Measurements from ENCODE around the gene TSPEAR.

Gene TSPEAR

DNA sequence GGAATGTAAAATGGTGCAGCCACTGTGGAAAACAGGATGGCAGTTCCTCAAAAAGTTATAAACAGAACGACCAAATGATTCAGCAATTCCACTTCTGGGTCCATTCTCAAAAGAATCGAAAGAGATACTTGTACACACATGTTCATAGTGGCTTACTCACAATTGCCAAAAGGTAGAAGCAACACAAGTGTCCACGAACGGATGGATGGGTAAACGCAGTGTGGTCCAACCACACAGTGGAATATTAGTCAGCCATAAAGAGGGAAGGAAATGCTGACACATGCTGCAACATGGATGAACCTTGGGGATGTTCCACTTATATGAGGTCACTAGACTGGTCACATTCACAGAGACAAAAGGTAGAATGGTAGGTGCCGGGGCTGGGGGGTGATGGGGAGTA, 176.7 kb downstream of the TSPEAR start:
- ChIA-PET POLR2A (ENCODE audit: low non-redundant PET) (no interaction called here), CTCF (no interaction called here)
- TF ChIP-seq, protein P1, sequence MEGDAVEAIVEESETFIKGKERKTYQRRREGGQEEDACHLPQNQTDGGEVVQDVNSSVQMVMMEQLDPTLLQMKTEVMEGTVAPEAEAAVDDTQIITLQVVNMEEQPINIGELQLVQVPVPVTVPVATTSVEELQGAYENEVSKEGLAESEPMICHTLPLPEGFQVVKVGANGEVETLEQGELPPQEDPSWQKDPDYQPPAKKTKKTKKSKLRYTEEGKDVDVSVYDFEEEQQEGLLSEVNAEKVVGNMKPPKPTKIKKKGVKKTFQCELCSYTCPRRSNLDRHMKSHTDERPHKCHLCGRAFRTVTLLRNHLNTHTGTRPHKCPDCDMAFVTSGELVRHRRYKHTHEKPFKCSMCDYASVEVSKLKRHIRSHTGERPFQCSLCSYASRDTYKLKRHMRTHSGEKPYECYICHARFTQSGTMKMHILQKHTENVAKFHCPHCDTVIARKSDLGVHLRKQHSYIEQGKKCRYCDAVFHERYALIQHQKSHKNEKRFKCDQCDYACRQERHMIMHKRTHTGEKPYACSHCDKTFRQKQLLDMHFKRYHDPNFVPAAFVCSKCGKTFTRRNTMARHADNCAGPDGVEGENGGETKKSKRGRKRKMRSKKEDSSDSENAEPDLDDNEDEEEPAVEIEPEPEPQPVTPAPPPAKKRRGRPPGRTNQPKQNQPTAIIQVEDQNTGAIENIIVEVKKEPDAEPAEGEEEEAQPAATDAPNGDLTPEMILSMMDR (conservative IDR thresholded peaks at IDR 0.05; ENCODE audit: low read depth): no peak
- no peak overlapping the region for H3K27ac ChIP-seq
- DNase-seq (ENCODE audit: low spot score): no peak

DNA sequence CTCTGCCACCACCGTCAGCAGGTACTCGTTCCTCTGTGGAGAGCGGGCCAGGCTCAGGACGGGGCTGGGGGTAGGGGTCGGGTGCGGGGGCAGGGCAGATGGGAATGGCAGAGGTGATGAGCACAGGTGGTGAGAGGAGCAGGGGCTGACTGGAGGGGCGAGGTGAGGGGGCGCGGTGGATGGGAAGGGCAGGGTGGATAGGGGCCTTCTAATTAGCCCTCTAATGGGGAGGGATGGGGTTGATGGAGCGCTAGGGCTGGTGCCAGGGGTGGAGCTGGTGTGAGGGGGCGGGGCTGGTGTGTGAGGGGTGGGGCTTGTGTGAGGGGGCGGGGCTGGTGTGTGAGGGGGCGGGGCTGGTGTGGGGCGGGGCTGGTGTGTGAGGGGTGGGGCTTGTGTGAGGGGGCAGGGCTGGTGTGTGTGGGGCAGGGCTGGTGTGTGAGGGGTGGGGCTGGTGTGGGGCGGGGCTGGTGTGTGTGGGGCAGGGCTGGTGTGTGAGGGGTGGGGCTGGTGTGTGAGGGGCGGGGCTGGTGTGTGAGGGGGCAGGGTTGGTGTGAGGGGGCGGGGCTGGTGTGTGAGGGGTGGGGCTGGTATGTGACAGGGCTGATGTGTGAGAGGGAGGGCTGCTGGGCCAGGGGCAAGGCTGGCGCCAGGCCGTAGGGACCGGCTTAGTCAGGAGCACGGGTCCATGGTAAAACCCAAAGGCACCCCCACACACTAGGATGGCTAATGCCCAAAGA, 177.3 kb downstream of the TSPEAR start:
- TF ChIP-seq, protein P1 (conservative IDR thresholded peaks at IDR 0.05; ENCODE audit: low read depth): no peak
- ChIA-PET POLR2A (ENCODE audit: low non-redundant PET) (no interaction called here), CTCF (no interaction called here)
- H3K27ac ChIP-seq: no peak overlapping the region
- peak; percentile 5 for DNase-seq (ENCODE audit: low spot score)

DNA sequence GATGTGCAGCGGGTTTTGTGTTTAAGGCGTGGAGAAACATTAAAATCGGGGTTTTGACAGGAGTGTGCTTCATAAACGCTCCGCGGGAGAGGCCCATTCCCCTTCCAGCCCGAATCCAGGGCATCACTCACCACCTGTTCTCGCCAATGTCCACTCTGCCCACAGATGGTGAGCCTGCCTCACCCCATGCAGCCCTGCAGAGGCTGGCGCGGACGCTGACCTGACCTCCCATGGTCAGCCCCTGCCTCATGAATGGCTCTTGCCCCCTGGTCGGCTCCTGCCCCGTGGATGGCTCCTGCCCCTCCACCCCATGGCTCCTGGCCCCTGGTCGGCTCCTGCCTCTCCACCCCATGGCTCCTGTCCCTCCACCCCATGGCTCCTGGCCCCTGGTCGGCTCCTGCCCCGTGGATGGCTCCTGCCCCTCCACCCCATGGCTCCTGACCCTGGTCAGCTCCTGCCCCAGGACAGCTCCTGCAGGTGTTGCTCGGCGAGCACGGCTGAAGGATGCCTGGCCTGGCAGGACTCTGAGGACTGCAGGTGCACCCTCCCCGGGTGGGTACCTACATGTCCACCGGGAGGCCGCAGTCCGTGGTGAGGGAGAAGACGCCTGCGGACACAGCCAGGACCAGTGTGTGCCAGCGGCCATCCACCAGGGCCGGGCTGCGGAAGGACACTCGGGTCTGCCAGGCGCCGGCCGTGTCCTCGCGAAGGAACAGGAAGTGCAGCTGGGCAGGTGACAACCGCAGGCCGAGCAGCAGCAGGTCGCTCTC, 178.1 kb downstream of the TSPEAR start:
- DNase-seq (ENCODE audit: low spot score): no peak
- TF ChIP-seq, protein P1 (conservative IDR thresholded peaks at IDR 0.05; ENCODE audit: low read depth): no peak
- CTCF ChIA-PET: no interaction called here
- no peak overlapping the region for H3K27ac ChIP-seq
- POLR2A ChIA-PET (ENCODE audit: low non-redundant PET): no interaction called here

DNA sequence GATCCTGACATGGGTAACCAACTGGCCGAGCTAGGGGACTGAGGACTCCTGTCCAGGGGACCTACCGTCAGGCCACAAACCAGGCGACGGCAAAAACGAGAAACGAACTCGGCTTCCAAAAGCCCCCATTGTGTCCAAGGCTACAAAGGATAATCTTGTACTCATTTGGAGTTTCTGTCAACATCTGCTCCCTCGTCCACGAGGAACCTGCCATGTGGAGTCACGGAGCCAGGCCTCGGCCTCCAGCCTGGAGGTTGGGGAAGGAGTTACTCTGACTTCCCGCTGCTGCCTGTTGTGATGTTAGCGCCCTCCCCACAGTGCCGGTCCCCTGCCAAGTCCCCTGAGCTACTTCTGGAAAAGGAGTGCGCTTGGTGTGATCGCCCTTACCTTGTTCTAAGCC, 178.7 kb downstream of the TSPEAR start:
- TF ChIP-seq, protein P1 (conservative IDR thresholded peaks at IDR 0.05; ENCODE audit: low read depth): no peak
- CTCF ChIA-PET: no interaction called here
- no peak overlapping the region for H3K27ac ChIP-seq
- no peak for DNase-seq (ENCODE audit: low spot score)
- POLR2A ChIA-PET (ENCODE audit: low non-redundant PET): no interaction called here

DNA sequence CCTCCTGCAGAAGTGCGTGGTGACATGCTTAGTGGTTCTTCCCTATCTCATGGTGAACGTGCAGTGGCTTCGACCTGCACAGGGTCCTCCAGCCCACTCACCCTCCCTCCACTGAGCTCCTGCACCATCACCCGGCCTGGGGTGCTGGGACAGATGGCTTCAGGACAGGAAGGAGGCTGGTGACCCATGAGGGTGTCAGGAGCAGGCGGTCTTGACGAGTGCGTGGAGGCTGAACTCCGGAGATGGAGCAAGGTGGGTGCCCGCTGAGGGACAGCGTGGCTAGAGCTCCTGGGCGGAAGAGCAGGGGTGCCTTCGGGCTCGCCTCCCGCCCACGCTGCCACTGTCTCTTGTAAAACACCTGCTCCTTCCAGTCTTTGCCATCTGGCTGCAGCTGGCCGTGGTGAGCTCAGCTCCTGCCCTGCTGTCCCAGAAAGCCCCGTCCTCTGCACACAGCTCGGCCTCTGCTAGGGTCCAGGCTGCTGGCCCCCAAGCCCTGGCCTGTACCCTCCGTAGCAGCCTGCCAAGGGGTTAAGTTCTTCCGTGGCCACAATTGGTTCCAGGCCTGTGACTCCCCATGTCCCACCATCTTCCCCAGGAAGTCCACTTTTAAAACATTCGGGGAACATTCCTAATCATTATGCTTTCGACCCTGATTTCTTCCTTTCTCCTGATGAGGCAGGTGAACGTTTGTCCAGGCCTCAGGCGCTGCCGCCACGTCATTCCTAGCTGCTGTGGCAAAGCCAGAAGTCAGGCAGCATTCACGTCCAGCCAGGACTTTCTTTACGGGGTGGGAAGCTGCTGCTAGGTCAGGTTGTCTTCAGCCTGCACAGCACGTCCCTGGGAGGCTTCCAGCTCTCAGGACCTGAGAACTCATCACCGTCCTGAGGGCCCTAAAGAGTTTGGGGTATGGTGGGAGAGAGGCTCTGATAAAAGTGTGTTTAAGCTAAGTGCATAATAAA, 179.5 kb downstream of the TSPEAR start:
- no peak for DNase-seq (ENCODE audit: low spot score)
- CTCF ChIA-PET: no interaction called here
- POLR2A ChIA-PET (ENCODE audit: low non-redundant PET): no interaction called here
- no peak overlapping the region for H3K27ac ChIP-seq
- TF ChIP-seq, protein P1 (conservative IDR thresholded peaks at IDR 0.05; ENCODE audit: low read depth): no peak

DNA sequence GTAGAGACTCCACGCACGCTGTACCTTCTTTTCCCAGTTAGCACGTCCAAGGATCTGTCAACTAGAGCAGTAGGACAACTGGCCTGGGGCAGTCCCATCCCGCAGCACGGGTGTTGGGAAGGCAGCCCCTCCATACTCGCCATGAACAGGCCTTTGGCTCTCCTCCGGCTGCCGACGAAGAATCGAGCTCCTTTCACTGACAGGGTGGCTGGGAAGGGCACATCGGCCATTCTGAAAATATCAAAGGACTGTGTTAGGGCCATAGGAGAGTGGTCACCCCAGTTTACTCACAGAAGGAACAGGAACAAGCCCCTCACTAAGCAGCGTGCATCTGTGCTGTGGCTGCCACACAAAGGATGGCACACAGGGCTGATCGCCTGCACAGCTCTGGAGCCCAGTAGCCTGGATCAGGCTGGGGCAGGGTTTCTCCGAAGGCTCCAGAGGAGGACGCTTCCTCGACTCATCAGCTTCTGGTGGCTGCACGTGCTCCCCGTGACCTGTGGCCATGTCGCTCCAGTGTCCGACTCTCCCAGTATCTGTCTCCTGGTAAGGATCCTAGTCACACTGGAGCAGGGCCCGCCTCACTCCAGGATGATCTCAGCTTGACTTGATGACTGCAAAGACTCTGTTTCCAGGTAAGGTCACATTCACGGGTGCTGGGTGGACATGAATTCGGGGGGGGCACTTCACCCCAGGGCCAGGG, 180.3 kb downstream of the TSPEAR start:
- TF ChIP-seq, protein P1 (conservative IDR thresholded peaks at IDR 0.05; ENCODE audit: low read depth): no peak
- no peak overlapping the region for H3K27ac ChIP-seq
- DNase-seq (ENCODE audit: low spot score): no peak
- POLR2A ChIA-PET (ENCODE audit: low non-redundant PET): no interaction called here
- CTCF ChIA-PET: no interaction called here
